Skeletal muscle satellite cell (primary cell): ENCODE measurements around the gene PGLYRP2.

Source experiments
- H3K27me3 ChIP-seq: 2 replicates; pipeline ENCODE4 v1.7.0; 2013; ENCODE audit warnings: low read length; ENCODE audit not compliant: control insufficient read depth, insufficient read depth
- H3K36me3 ChIP-seq: 2 replicates; pipeline ENCODE4 v1.7.0; 2013; ENCODE audit warnings: mild to moderate bottlenecking, control low read depth, low read length; ENCODE audit not compliant: insufficient read depth
- H3K4me1 ChIP-seq: 2 replicates; pipeline ENCODE4 v1.7.0; 2013; ENCODE audit warnings: low read length; ENCODE audit not compliant: control insufficient read depth, insufficient read depth
- H3K4me2 ChIP-seq: 2 replicates; pipeline ENCODE4 v1.7.0; 2013; ENCODE audit warnings: mild to moderate bottlenecking, low read length
- H3K4me3 ChIP-seq: 2 replicates; pipeline ENCODE4 v1.7.0; 2013; ENCODE audit warnings: low read length
- H3K9ac ChIP-seq: 2 replicates; pipeline ENCODE4 v1.7.0; 2013; ENCODE audit warnings: mild to moderate bottlenecking, low read depth, low read length, moderate library complexity
- H3K9me3 ChIP-seq: replicated peaks from 2 replicates; pipeline ENCODE4 v1.7.0; 2013; ENCODE audit warnings: mild to moderate bottlenecking, control low read depth, low read length

PGLYRP2 gene

GRCh38 chr19:15463861-15464371, 15.4 kb downstream of the PGLYRP2 start:
- Histone ChIP-seq H3K4me2 (no peak overlapping the region), H3K9ac (no peak overlapping the region), H3K9me3 (no peaks in the 10 kb centered on the region), H3K4me1 (peaks cover 7% of the 10 kb centered on the region), H3K4me3 (no peak overlapping the region), H3K36me3 (no peaks in the 10 kb centered on the region), H3K27me3 (peaks cover 36% of the 10 kb centered on the region)

- no peaks in the 10 kb centered on the region for H3K36me3 ChIP-seq
- H3K9ac ChIP-seq: no peak overlapping the region
- H3K4me1 ChIP-seq: peaks cover 1% of the 10 kb centered on the region
- no peak overlapping the region for H3K4me2 ChIP-seq
- peaks cover 46% of the 10 kb centered on the region for H3K27me3 ChIP-seq
- H3K9me3 ChIP-seq: no peaks in the 10 kb centered on the region
- H3K4me3 ChIP-seq: no peak overlapping the region
Observed at GRCh38 chr19:15461694-15462093, 17.6 kb downstream of the PGLYRP2 start.

GRCh38 chr19:15457701-15458484, 21.4 kb downstream of the PGLYRP2 start:
- Histone ChIP-seq H3K36me3 (no peaks in the 10 kb centered on the region), H3K9ac (no peak overlapping the region), H3K9me3 (no peaks in the 10 kb centered on the region), H3K4me2 (peak overlapping the region; percentile 59), H3K4me3 (no peak overlapping the region), H3K4me1 (peaks cover 6% of the 10 kb centered on the region), H3K27me3 (peaks cover 60% of the 10 kb centered on the region)

GRCh38 chr19:15456871-15457700, 22.2 kb downstream of the PGLYRP2 start:
- Histone ChIP-seq H3K9ac (no peak overlapping the region), H3K9me3 (no peaks in the 10 kb centered on the region), H3K4me1 (peaks cover 10% of the 10 kb centered on the region), H3K4me2 (peak overlapping the region; percentile 59), H3K36me3 (no peaks in the 10 kb centered on the region), H3K4me3 (no peak overlapping the region), H3K27me3 (peaks cover 60% of the 10 kb centered on the region)

GRCh38 chr19:15456441-15456840, 22.9 kb downstream of the PGLYRP2 start:
- Histone ChIP-seq H3K4me1 (peaks cover 10% of the 10 kb centered on the region), H3K36me3 (no peaks in the 10 kb centered on the region), H3K4me3 (no peak overlapping the region), H3K4me2 (no peak overlapping the region), H3K9me3 (no peaks in the 10 kb centered on the region), H3K27me3 (peaks cover 55% of the 10 kb centered on the region), H3K9ac (no peak overlapping the region)

GRCh38 chr19:15455996-15456395, 23.3 kb downstream of the PGLYRP2 start:
- H3K9ac ChIP-seq: no peak overlapping the region
- H3K4me3 ChIP-seq: no peak overlapping the region
- no peaks in the 10 kb centered on the region for H3K9me3 ChIP-seq
- H3K4me2 ChIP-seq: no peak overlapping the region
- peaks cover 52% of the 10 kb centered on the region for H3K27me3 ChIP-seq
- no peaks in the 10 kb centered on the region for H3K36me3 ChIP-seq
- H3K4me1 ChIP-seq: peaks cover 10% of the 10 kb centered on the region

- Histone ChIP-seq H3K4me1 (peaks cover 13% of the 10 kb centered on the region), H3K9me3 (no peaks in the 10 kb centered on the region), H3K9ac (no peak overlapping the region), H3K4me3 (no peak overlapping the region), H3K4me2 (no peak overlapping the region), H3K27me3 (peaks cover 40% of the 10 kb centered on the region), H3K36me3 (no peaks in the 10 kb centered on the region)
Observed at GRCh38 chr19:15453906-15454860, 25.1 kb downstream of the PGLYRP2 start.

GRCh38 chr19:15453091-15453578, 26.2 kb downstream of the PGLYRP2 start:
- Histone ChIP-seq H3K4me3 (peak overlapping the region; percentile 67), H3K4me2 (peak overlapping the region; percentile 83), H3K27me3 (peaks cover 37% of the 10 kb centered on the region), H3K9ac (peak overlapping the region; percentile 36), H3K9me3 (no peaks in the 10 kb centered on the region), H3K4me1 (peaks cover 18% of the 10 kb centered on the region), H3K36me3 (no peaks in the 10 kb centered on the region)

GRCh38 chr19:15452111-15453047, 26.9 kb downstream of the PGLYRP2 start:
- H3K9ac ChIP-seq: peak overlapping the region; percentile 36
- peaks cover 18% of the 10 kb centered on the region for H3K4me1 ChIP-seq
- no peaks in the 10 kb centered on the region for H3K36me3 ChIP-seq
- peak overlapping the region; percentile 67 for H3K4me3 ChIP-seq
- no peaks in the 10 kb centered on the region for H3K9me3 ChIP-seq
- peak overlapping the region; percentile 83 for H3K4me2 ChIP-seq
- peaks cover 29% of the 10 kb centered on the region for H3K27me3 ChIP-seq

GRCh38 chr19:15450528-15450890, 28.8 kb downstream of the PGLYRP2 start:
- no peak overlapping the region for H3K4me3 ChIP-seq
- H3K4me2 ChIP-seq: no peak overlapping the region
- H3K9ac ChIP-seq: no peak overlapping the region
- H3K4me1 ChIP-seq: peaks cover 18% of the 10 kb centered on the region
- no peaks in the 10 kb centered on the region for H3K9me3 ChIP-seq
- H3K27me3 ChIP-seq: peaks cover 10% of the 10 kb centered on the region
- H3K36me3 ChIP-seq: no peaks in the 10 kb centered on the region
